Calu3 (cell line): Measurements from ENCODE around the gene FOXD2. TPM values are rescaled to one million over a fixed set of nuclear protein-coding genes. Genes with fewer than 3 reads are reported as not detected.
A peak's percentile ranks its signal among the peaks of the same experiment; 100 is the strongest.

Experiments used
- BruUV-seq: library from RNA; stranded (reverse); fragments of 400-500 nt; replicated peaks from 2 replicates; lab custom pipeline; 2021; lab: Mats Ljungman, UMichigan
- CTCF ChIA-PET: fragments of 300-600 bp; sonication (Branson Sonifier 250); formaldehyde crosslinking; loops from one replicate; lab custom pipeline; 2022; ENCODE audit warnings: antibody characterized with exemption; lab: Charles Lee
- DNase-seq: peaks from one replicate; pipeline ENCODE4 v3.0.0; 2022
- H3K27ac Mint-ChIP-seq: one replicate; pipeline ENCODE4 v1.8.0; 2022; ENCODE audit warnings: mixed read lengths; ENCODE audit not compliant: unreplicated experiment
- H3K27me3 Mint-ChIP-seq: one replicate; pipeline ENCODE4 v1.8.0; 2022; ENCODE audit warnings: mixed read lengths; ENCODE audit not compliant: unreplicated experiment
- H3K36me3 Mint-ChIP-seq: one replicate; pipeline ENCODE4 v1.8.0; 2022; ENCODE audit warnings: mild to moderate bottlenecking, moderate library complexity, mixed read lengths; ENCODE audit not compliant: insufficient read depth, unreplicated experiment
- H3K4me1 Mint-ChIP-seq: one replicate; pipeline ENCODE4 v1.8.0; 2022; ENCODE audit warnings: mild to moderate bottlenecking, low read depth, mixed read lengths; ENCODE audit not compliant: unreplicated experiment
- H3K4me3 Mint-ChIP-seq: one replicate; pipeline ENCODE4 v1.8.0; 2022; ENCODE audit warnings: mild to moderate bottlenecking, low read depth, moderate library complexity, mixed read lengths; ENCODE audit not compliant: unreplicated experiment
- H3K9me3 Mint-ChIP-seq: one replicate; pipeline ENCODE4 v1.8.0; 2022; ENCODE audit warnings: low read depth, mixed read lengths; ENCODE audit not compliant: unreplicated experiment
- CTCF ChIP-seq: fragments of 200-600 bp; IDR thresholded peaks from one replicate; pipeline ENCODE4 v1.8.0; 2022; ENCODE audit warnings: antibody characterized with exemption; ENCODE audit not compliant: unreplicated experiment
- intact Hi-C: fragments of 100-400 bp; cut with micrococcal nuclease; formaldehyde crosslinking; loops from one replicate; pipeline ENCODE4 v1.10.0; 2022; ENCODE audit not compliant: unreplicated experiment
- total RNA-seq: library from RNA; stranded (reverse); gene quantifications from 2 replicates; pipeline ENCODE4 v1.2.3, GENCODE V29; 2022

Gene FOXD2
- total RNA-seq, 1 experiment from 2014 or later, result 0.68 TPM

- Mint-ChIP-seq H3K4me1 (peaks cover 9% of the 10 kb centered on the region), H3K36me3 (no peaks in the 10 kb centered on the region), H3K9me3 (no peaks in the 10 kb centered on the region), H3K4me3 (no peak overlapping the region), H3K27ac (no peak overlapping the region), H3K27me3 (peaks cover 29% of the 10 kb centered on the region)
- intact Hi-C loops, result loop anchor here (5.0 to 10.0 kb wide), 2 partner anchors 33 to 226 kb away; partner anchors contain the start of gene PDZK1IP1
- DNase-seq, result no peak
- CTCF ChIA-PET, result no interaction called here
- BruUV-seq, result no TSS peak
- TF ChIP-seq CTCF, result no peak
Measured at GRCh38 chr1:47420547-47420946, 17.3 kb upstream of the FOXD2 start.

- no peaks in the 10 kb centered on the region for H3K27me3 Mint-ChIP-seq
- CTCF ChIA-PET, result interaction anchor here (0.6 to 1.7 kb wide), 6 partner anchors 9 to 302 kb away, joined by 3 to 7 read pairs (median 4); no protein-coding TSS in a partner anchor
Measured at GRCh38 chr1:47423872-47424271, 14.0 kb upstream of the FOXD2 start.

GRCh38 chr1:47424336-47424982 lies 13.4 kb upstream of the FOXD2 start:
- Mint-ChIP-seq H3K36me3 (peaks cover 4% of the 10 kb centered on the region), H3K4me1 (peaks cover 17% of the 10 kb centered on the region), H3K27ac (no peak overlapping the region), H3K27me3 (no peaks in the 10 kb centered on the region), H3K9me3 (no peaks in the 10 kb centered on the region), H3K4me3 (no peak overlapping the region)
- no TSS peak for BruUV-seq
- peak; percentile 77 for TF ChIP-seq CTCF
- CTCF ChIA-PET, result interaction anchor here (1.0 to 2.3 kb wide), 3 partner anchors 12 to 302 kb away, joined by 3 to 11 read pairs (median 7); partner anchors contain the start of gene FOXD2
- intact Hi-C loops, result loop anchor here (5.0 to 10.0 kb wide), 2 partner anchors 37 to 230 kb away; partner anchors contain the start of gene PDZK1IP1
- peak; percentile 56 for DNase-seq

More at GRCh38 chr1:47423872-47424271, 14.0 kb upstream of the FOXD2 start:
- Mint-ChIP-seq H3K36me3 (peaks cover 4% of the 10 kb centered on the region), H3K4me1 (peaks cover 17% of the 10 kb centered on the region), H3K9me3 (no peaks in the 10 kb centered on the region), H3K4me3 (no peak overlapping the region), H3K27ac (no peak overlapping the region)
- no TSS peak for BruUV-seq
- TF ChIP-seq CTCF, result no peak
- DNase-seq, result no peak
- intact Hi-C loops, result loop anchor here (5.0 to 10.0 kb wide), 2 partner anchors 37 to 229 kb away; partner anchors contain the start of gene PDZK1IP1

- Mint-ChIP-seq H3K9me3 (no peaks in the 10 kb centered on the region), H3K4me1 (peaks cover 32% of the 10 kb centered on the region), H3K36me3 (peaks cover 8% of the 10 kb centered on the region), H3K27ac (no peak overlapping the region), H3K27me3 (no peaks in the 10 kb centered on the region), H3K4me3 (no peak overlapping the region)
- DNase-seq, result no peak
- no peak for TF ChIP-seq CTCF
- CTCF ChIA-PET, result interaction anchor here (0.6 kb wide), 1 partner anchor 117 kb away, joined by 4 read pairs; no protein-coding TSS in a partner anchor
- intact Hi-C loops, result no loop called here
- no TSS peak for BruUV-seq
Measured at GRCh38 chr1:47431534-47431933, 6.3 kb upstream of the FOXD2 start.
